ENCODE results near the gene PAQR6. TPM values are rescaled to one million over a fixed set of nuclear protein-coding genes. Genes with fewer than 3 reads are reported as not detected.
A peak's percentile ranks its signal among the peaks of the same experiment; 100 is the strongest.

Gene PAQR6
- total and polyA plus RNA-seq, 2 experiments from 2014 or later: 4.5 to 12.0 TPM

GRCh38 chr1:156204686-156205085 lies 43.2 kb downstream of the PAQR6 start:
- 96% methylated on average over 3 of the region's 3 CpGs for WGBS (ENCODE audit: low lambda C conversion rate, missing lambda C conversion rate)
- no peaks in the 10 kb centered on the region for H3K36me3 ChIP-seq (replicated peaks; ENCODE audit: insufficient read depth, low read depth)
- no peaks in the 10 kb centered on the region for H3K27me3 ChIP-seq

GRCh38 chr1:156203331-156203730 lies 44.5 kb downstream of the PAQR6 start:
- no peak overlapping the region for H2AFZ ChIP-seq
- H3K9me2 ChIP-seq (replicated peaks; ENCODE audit: insufficient read depth): no peaks in the 10 kb centered on the region
- TF ChIP-seq EZH2phosphoT487 (IDR thresholded peaks at IDR 0.05; ENCODE audit: low read depth, severe bottlenecking, unreplicated experiment): no peak
- no peak for TF ChIP-seq CTCF (IDR thresholded peaks at IDR 0.05; ENCODE audit: poor library complexity)
- TF ChIP-seq EZH2 (IDR thresholded peaks at IDR 0.05; ENCODE audit: borderline replicate concordance): no peak
- no peak for DNase-seq (ENCODE audit: low spot score)
- H3K27ac ChIP-seq: peak overlapping the region; percentile 63
- no peaks in the 10 kb centered on the region for H3K9me3 ChIP-seq (ENCODE audit: low read depth)
- no peaks in the 10 kb centered on the region for H4K20me1 ChIP-seq (ENCODE audit: insufficient read depth, poor library complexity, severe bottlenecking)
- H3K36me3 ChIP-seq (replicated peaks; ENCODE audit: insufficient read depth, low read depth): no peaks in the 10 kb centered on the region
- H3K4me2 ChIP-seq: no peak overlapping the region
- no peak overlapping the region for H3K4me3 ChIP-seq
- peaks cover 51% of the 10 kb centered on the region for H3K79me2 ChIP-seq
- peaks cover 3% of the 10 kb centered on the region for H3K4me1 ChIP-seq (ENCODE audit: insufficient read depth)
- H3K27me3 ChIP-seq: no peaks in the 10 kb centered on the region

More at GRCh38 chr1:156204686-156205085, 43.2 kb downstream of the PAQR6 start:
- H3K9me2 ChIP-seq (replicated peaks; ENCODE audit: insufficient read depth): no peaks in the 10 kb centered on the region
- no peaks in the 10 kb centered on the region for H4K20me1 ChIP-seq (ENCODE audit: insufficient read depth, poor library complexity, severe bottlenecking)
- no peak overlapping the region for H2AFZ ChIP-seq
- H3K79me2 ChIP-seq: peaks cover 43% of the 10 kb centered on the region
- TF ChIP-seq CTCF (IDR thresholded peaks at IDR 0.05; ENCODE audit: poor library complexity) (no peak), EZH2phosphoT487 (IDR thresholded peaks at IDR 0.05; ENCODE audit: low read depth, severe bottlenecking, unreplicated experiment) (no peak), EZH2 (IDR thresholded peaks at IDR 0.05; ENCODE audit: borderline replicate concordance) (no peak)
- H3K27ac ChIP-seq: no peak overlapping the region
- no peaks in the 10 kb centered on the region for H3K9me3 ChIP-seq (ENCODE audit: low read depth)
- no peak overlapping the region for H3K4me3 ChIP-seq
- DNase-seq (ENCODE audit: low spot score): no peak
- no peaks in the 10 kb centered on the region for H3K4me1 ChIP-seq (ENCODE audit: insufficient read depth)
- H3K4me2 ChIP-seq: no peak overlapping the region

- Histone ChIP-seq H3K79me2 (peaks cover 84% of the 10 kb centered on the region), H3K36me3 (replicated peaks; ENCODE audit: insufficient read depth, low read depth) (no peaks in the 10 kb centered on the region), H3K27ac (no peak overlapping the region), H3K4me1 (ENCODE audit: insufficient read depth) (peaks cover 6% of the 10 kb centered on the region), H3K27me3 (no peaks in the 10 kb centered on the region), H2AFZ (no peak overlapping the region), H3K4me3 (no peak overlapping the region), H3K9me3 (ENCODE audit: low read depth) (no peaks in the 10 kb centered on the region), H4K20me1 (ENCODE audit: insufficient read depth, poor library complexity, severe bottlenecking) (no peaks in the 10 kb centered on the region), H3K4me2 (no peak overlapping the region), H3K9me2 (replicated peaks; ENCODE audit: insufficient read depth) (no peaks in the 10 kb centered on the region)
- no peak for DNase-seq (ENCODE audit: low spot score)
- WGBS (ENCODE audit: low lambda C conversion rate, missing lambda C conversion rate): 97% methylated on average over 8 of the region's 8 CpGs
- TF ChIP-seq EZH2phosphoT487 (IDR thresholded peaks at IDR 0.05; ENCODE audit: low read depth, severe bottlenecking, unreplicated experiment): no peak
- TF ChIP-seq EZH2 (IDR thresholded peaks at IDR 0.05; ENCODE audit: borderline replicate concordance): no peak
These were observed 47.8 kb downstream of the PAQR6 start for GRCh38 chr1:156200044-156200443.

GRCh38 chr1:156198831-156199349 lies 49.0 kb downstream of the PAQR6 start:
- H3K36me3 ChIP-seq (replicated peaks; ENCODE audit: insufficient read depth, low read depth): no peaks in the 10 kb centered on the region
- H3K9me2 ChIP-seq (replicated peaks; ENCODE audit: insufficient read depth): no peaks in the 10 kb centered on the region
- H3K4me3 ChIP-seq: no peak overlapping the region
- DNase-seq (ENCODE audit: low spot score): peak; percentile 18
- H3K79me2 ChIP-seq: peaks cover 86% of the 10 kb centered on the region
- no peak for TF ChIP-seq EZH2phosphoT487 (IDR thresholded peaks at IDR 0.05; ENCODE audit: low read depth, severe bottlenecking, unreplicated experiment)
- no peak for TF ChIP-seq EZH2 (IDR thresholded peaks at IDR 0.05; ENCODE audit: borderline replicate concordance)
- TF ChIP-seq CTCF (IDR thresholded peaks at IDR 0.05; ENCODE audit: poor library complexity): no peak
- H2AFZ ChIP-seq: no peak overlapping the region
- H3K4me1 ChIP-seq (ENCODE audit: insufficient read depth): peaks cover 10% of the 10 kb centered on the region
- H3K27me3 ChIP-seq: no peaks in the 10 kb centered on the region
- 76% methylated on average over 5 of the region's 5 CpGs for WGBS (ENCODE audit: low lambda C conversion rate, missing lambda C conversion rate)
- H4K20me1 ChIP-seq (ENCODE audit: insufficient read depth, poor library complexity, severe bottlenecking): no peaks in the 10 kb centered on the region
- peak overlapping the region; percentile 28 for H3K4me2 ChIP-seq
- no peaks in the 10 kb centered on the region for H3K9me3 ChIP-seq (ENCODE audit: low read depth)
- H3K27ac ChIP-seq: peak overlapping the region; percentile 64
